Activated CD8-positive, alpha-beta memory T cell treated with anti-CD3 and anti-CD28 coated beads, Interleukin-2, amount 50 U/mL, for 1 hour (primary cell): ENCODE measurements around the gene SLIT3.

ENCODE experiments used
- DNase-seq: peaks from one replicate; pipeline ENCODE4 v3.0.0-alpha.2; 2020; ENCODE audit errors: extremely low read depth

Gene SLIT3

GRCh38 chr5:168889039-168889438, 411.9 kb downstream of the SLIT3 start:
- no peak for DNase-seq

- DNase-seq: no peak
Measured at GRCh38 chr5:168887931-168888330, 413.0 kb downstream of the SLIT3 start.

- DNase-seq: no peak
Measured at GRCh38 chr5:168886157-168886556, 414.8 kb downstream of the SLIT3 start.

GRCh38 chr5:168885324-168886120, 415.4 kb downstream of the SLIT3 start:
- DNase-seq: no peak

GRCh38 chr5:168883991-168884390, 416.9 kb downstream of the SLIT3 start:
- DNase-seq: no peak

GRCh38 chr5:168883281-168883741, 417.6 kb downstream of the SLIT3 start:
- no peak for DNase-seq

- no peak for DNase-seq
Measured at GRCh38 chr5:168882283-168882682, 418.7 kb downstream of the SLIT3 start.

- DNase-seq: no peak
Measured at GRCh38 chr5:168881427-168882149, 419.4 kb downstream of the SLIT3 start.

- DNase-seq: no peak
Measured at GRCh38 chr5:168879929-168880328, 421.0 kb downstream of the SLIT3 start.

- no peak for DNase-seq
Measured at GRCh38 chr5:168879331-168879730, 421.6 kb downstream of the SLIT3 start.

- DNase-seq: no peak
Measured at GRCh38 chr5:168878135-168878745, 422.7 kb downstream of the SLIT3 start.

GRCh38 chr5:168877132-168877892, 423.6 kb downstream of the SLIT3 start:
- DNase-seq: no peak

GRCh38 chr5:168876419-168876818, 424.5 kb downstream of the SLIT3 start:
- DNase-seq: no peak

- no peak for DNase-seq
Measured at GRCh38 chr5:168875832-168876231, 425.1 kb downstream of the SLIT3 start.

GRCh38 chr5:168874713-168875380, 426.1 kb downstream of the SLIT3 start:
- no peak for DNase-seq

GRCh38 chr5:168872246-168872645, 428.7 kb downstream of the SLIT3 start:
- no peak for DNase-seq

- DNase-seq: no peak
Measured at GRCh38 chr5:168870910-168871309, 430.0 kb downstream of the SLIT3 start.

GRCh38 chr5:168869615-168870227, 431.2 kb downstream of the SLIT3 start:
- no peak for DNase-seq

- DNase-seq: no peak
Measured at GRCh38 chr5:168867241-168867640, 433.7 kb downstream of the SLIT3 start.

GRCh38 chr5:168865968-168866367, 435.0 kb downstream of the SLIT3 start:
- no peak for DNase-seq

- DNase-seq: no peak
Measured at GRCh38 chr5:168863021-168863420, 437.9 kb downstream of the SLIT3 start.
